HepG2 (cell line): Measurements from ENCODE around the gene TSEN54. TPM values are rescaled to one million over a fixed set of nuclear protein-coding genes. Genes with fewer than 3 reads are reported as not detected.

ENCODE experiments used
- CBX1 ChIP-seq: IDR thresholded peaks from one replicate; pipeline ENCODE4 v1.6.1; 2016; ENCODE audit warnings: antibody characterized with exemption, low read depth
- IRX3 ChIP-seq: sonication (generic); formaldehyde crosslinking; IDR thresholded peaks from 2 replicates; pipeline ENCODE4 v1.8.1; 2023; ENCODE audit warnings: mild to moderate bottlenecking, low read depth, missing genetic modification reagents, borderline replicate concordance
- MAFF ChIP-seq: IDR thresholded peaks from 2 replicates; pipeline ENCODE4 v1.6.1; 2011; ENCODE audit warnings: low read depth, low read length, improper control_type of control experiment
- PHF20 ChIP-seq: sonication (generic); formaldehyde crosslinking; IDR thresholded peaks from 2 replicates; pipeline ENCODE4 v1.5.0; 2020; ENCODE audit warnings: mild to moderate bottlenecking, missing genetic modification reagents
- SP140L ChIP-seq: sonication (generic); formaldehyde crosslinking; IDR thresholded peaks from 2 replicates; pipeline ENCODE4 v1.4.0; 2020; ENCODE audit warnings: missing genetic modification reagents, borderline replicate concordance
- ZFP37 ChIP-seq: sonication (generic); formaldehyde crosslinking; IDR thresholded peaks from 2 replicates; pipeline ENCODE4 v1.4.0; 2020; ENCODE audit warnings: missing genetic modification reagents, borderline replicate concordance
- ZNF891 ChIP-seq: sonication (generic); formaldehyde crosslinking; IDR thresholded peaks from 2 replicates; pipeline ENCODE4 v1.5.0; 2020; ENCODE audit warnings: mild to moderate bottlenecking, missing genetic modification reagents
- polyA plus RNA-seq, 8 experiments: library from polyadenylated mRNA; depleted of rRNA in 3 of 8; stranded (reverse) in 7 of 8; unstranded in 1 of 8; fragments of >200 nt; fragmentation: Illumina TruSeq in 4 of 8; extraction: Trizol in 4 of 8; gene quantifications; 2 replicates each; pipeline versions ENCODE4 v1.2.1 to v1.2.3, GENCODE V29; 2011 to 2016; ENCODE audit warnings: low read depth in 4 of 8, missing spikeins in 1 of 8, mixed read lengths in 1 of 8; ENCODE audit not compliant: insufficient read depth in 1 of 8
- total RNA-seq, 5 experiments: library from RNA; depleted of rRNA; stranded (reverse); fragments of >200 nt; fragmentation: Illumina TruSeq; extraction: Trizol; gene quantifications; 2 replicates each; pipeline ENCODE4 v1.2.3, GENCODE V29; 2016; ENCODE audit warnings: low read depth in 1 of 5
- TF ChIP-seq, protein P1 (sequence below): sonication (generic); formaldehyde crosslinking; IDR thresholded peaks from 2 replicates; pipeline ENCODE4 v1.4.0; 2020; ENCODE audit warnings: missing genetic modification reagents, borderline replicate concordance
- TF ChIP-seq, protein P2 (sequence below): sonication (generic); formaldehyde crosslinking; IDR thresholded peaks from 2 replicates; pipeline ENCODE4 v1.5.0; 2020; ENCODE audit warnings: mild to moderate bottlenecking, missing genetic modification reagents, borderline replicate concordance
- TF ChIP-seq, protein P3 (sequence below): sonication (generic); formaldehyde crosslinking; IDR thresholded peaks from 2 replicates; pipeline ENCODE4 v1.8.1; 2022; ENCODE audit warnings: mild to moderate bottlenecking, missing genetic modification reagents
- TF ChIP-seq, protein P4 (sequence below): sonication (generic); formaldehyde crosslinking; IDR thresholded peaks from 2 replicates; pipeline ENCODE4 v1.4.0; 2020; ENCODE audit warnings: mild to moderate bottlenecking, missing genetic modification reagents, borderline replicate concordance
- TF ChIP-seq, protein P5 (sequence below): sonication (generic); formaldehyde crosslinking; conservative IDR thresholded peaks from 2 replicates; pipeline ENCODE4 v1.8.0; 2022; ENCODE audit warnings: missing genetic modification reagents

Gene TSEN54
- total and polyA plus RNA-seq, 2 of the 13 experiments (the other 11 are each of a cell fraction or from before 2014, with no cell fraction given), result 62.9 to 63.3 TPM

DNA sequence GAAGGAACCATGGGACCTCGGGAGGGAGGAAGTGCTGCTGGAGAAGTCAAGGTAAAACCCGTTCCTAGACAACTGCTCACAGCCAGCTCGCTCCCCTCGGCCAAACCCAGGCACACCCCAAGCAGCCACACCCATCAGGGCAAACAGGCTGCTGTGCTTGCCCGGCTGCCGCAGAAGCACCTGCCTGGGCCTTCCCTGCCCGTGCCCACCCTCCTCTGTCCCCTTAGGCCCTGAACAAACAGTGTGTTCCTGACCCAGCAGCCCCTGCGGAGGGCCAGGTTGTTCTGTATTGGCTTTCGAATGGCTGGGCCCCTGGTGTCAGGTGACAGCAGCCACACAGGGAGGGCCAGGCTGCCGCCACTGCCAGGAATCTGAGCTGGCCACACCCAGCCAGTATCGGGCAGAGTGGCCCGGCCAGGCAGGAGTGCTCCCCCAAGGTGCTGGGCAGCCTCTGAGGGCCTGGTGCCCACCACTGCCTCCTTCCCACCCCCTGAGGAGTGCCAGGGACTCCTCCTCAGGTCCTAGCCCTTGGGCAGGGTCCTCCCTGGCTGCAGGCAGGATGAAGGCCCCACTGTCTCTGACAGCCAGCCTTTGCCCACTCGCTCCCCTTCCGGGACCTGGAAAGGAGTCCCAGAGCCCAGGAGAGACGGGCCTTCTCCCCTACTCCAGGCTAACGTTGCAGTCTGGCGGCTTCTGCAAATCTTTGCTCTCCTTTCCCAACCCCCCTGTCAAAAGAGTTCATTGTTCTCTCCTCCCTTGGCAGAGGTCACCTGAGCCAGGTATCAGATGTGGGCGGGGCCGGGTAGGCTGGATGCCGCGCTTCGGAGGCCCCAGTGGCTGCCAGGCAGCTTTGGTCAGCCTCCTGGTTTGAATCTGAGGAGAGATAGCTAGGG, 33.2 kb downstream of the TSEN54 start (continued):
- TF ChIP-seq, protein P1, sequence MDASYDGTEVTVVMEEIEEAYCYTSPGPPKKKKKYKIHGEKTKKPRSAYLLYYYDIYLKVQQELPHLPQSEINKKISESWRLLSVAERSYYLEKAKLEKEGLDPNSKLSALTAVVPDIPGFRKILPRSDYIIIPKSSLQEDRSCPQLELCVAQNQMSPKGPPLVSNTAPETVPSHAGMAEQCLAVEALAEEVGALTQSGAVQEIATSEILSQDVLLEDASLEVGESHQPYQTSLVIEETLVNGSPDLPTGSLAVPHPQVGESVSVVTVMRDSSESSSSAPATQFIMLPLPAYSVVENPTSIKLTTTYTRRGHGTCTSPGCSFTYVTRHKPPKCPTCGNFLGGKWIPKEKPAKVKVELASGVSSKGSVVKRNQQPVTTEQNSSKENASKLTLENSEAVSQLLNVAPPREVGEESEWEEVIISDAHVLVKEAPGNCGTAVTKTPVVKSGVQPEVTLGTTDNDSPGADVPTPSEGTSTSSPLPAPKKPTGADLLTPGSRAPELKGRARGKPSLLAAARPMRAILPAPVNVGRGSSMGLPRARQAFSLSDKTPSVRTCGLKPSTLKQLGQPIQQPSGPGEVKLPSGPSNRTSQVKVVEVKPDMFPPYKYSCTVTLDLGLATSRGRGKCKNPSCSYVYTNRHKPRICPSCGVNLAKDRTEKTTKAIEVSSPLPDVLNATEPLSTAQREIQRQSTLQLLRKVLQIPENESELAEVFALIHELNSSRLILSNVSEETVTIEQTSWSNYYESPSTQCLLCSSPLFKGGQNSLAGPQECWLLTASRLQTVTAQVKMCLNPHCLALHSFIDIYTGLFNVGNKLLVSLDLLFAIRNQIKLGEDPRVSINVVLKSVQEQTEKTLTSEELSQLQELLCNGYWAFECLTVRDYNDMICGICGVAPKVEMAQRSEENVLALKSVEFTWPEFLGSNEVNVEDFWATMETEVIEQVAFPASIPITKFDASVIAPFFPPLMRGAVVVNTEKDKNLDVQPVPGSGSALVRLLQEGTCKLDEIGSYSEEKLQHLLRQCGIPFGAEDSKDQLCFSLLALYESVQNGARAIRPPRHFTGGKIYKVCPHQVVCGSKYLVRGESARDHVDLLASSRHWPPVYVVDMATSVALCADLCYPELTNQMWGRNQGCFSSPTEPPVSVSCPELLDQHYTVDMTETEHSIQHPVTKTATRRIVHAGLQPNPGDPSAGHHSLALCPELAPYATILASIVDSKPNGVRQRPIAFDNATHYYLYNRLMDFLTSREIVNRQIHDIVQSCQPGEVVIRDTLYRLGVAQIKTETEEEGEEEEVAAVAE (CRISPR knock-in tag), result peak; percentile 71; the same call in 1 of the 2 replicates
- peak; percentile 82 for TF ChIP-seq PHF20 (CRISPR knock-in tag)
- TF ChIP-seq CBX1, result no peak
- 0 out of 2 replicates have a peak, but pooled peaks have one; percentile 35 for TF ChIP-seq ZNF891 (CRISPR knock-in tag)
- TF ChIP-seq, protein P2, sequence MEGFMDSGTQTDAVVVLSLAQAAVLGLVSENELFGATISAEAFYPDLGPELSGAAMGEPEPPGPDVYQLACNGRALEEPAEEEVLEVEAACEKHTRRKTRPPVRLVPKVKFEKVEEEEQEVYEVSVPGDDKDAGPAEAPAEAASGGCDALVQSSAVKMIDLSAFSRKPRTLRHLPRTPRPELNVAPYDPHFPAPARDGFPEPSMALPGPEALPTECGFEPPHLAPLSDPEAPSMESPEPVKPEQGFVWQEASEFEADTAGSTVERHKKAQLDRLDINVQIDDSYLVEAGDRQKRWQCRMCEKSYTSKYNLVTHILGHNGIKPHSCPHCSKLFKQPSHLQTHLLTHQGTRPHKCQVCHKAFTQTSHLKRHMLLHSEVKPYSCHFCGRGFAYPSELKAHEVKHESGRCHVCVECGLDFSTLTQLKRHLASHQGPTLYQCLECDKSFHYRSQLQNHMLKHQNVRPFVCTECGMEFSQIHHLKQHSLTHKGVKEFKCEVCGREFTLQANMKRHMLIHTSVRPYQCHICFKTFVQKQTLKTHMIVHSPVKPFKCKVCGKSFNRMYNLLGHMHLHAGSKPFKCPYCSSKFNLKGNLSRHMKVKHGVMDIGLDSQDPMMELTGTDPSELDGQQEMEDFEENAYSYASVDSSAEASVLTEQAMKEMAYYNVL (CRISPR knock-in tag), result peak; percentile 78; the same call in 1 of the 2 replicates
- TF ChIP-seq, protein P3, sequence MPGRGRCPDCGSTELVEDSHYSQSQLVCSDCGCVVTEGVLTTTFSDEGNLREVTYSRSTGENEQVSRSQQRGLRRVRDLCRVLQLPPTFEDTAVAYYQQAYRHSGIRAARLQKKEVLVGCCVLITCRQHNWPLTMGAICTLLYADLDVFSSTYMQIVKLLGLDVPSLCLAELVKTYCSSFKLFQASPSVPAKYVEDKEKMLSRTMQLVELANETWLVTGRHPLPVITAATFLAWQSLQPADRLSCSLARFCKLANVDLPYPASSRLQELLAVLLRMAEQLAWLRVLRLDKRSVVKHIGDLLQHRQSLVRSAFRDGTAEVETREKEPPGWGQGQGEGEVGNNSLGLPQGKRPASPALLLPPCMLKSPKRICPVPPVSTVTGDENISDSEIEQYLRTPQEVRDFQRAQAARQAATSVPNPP (CRISPR knock-in tag), result no peak
- no peak for TF ChIP-seq SP140L (CRISPR knock-in tag)
- no peak for TF ChIP-seq MAFF
- TF ChIP-seq ZFP37, result no peak
- TF ChIP-seq, protein P4, sequence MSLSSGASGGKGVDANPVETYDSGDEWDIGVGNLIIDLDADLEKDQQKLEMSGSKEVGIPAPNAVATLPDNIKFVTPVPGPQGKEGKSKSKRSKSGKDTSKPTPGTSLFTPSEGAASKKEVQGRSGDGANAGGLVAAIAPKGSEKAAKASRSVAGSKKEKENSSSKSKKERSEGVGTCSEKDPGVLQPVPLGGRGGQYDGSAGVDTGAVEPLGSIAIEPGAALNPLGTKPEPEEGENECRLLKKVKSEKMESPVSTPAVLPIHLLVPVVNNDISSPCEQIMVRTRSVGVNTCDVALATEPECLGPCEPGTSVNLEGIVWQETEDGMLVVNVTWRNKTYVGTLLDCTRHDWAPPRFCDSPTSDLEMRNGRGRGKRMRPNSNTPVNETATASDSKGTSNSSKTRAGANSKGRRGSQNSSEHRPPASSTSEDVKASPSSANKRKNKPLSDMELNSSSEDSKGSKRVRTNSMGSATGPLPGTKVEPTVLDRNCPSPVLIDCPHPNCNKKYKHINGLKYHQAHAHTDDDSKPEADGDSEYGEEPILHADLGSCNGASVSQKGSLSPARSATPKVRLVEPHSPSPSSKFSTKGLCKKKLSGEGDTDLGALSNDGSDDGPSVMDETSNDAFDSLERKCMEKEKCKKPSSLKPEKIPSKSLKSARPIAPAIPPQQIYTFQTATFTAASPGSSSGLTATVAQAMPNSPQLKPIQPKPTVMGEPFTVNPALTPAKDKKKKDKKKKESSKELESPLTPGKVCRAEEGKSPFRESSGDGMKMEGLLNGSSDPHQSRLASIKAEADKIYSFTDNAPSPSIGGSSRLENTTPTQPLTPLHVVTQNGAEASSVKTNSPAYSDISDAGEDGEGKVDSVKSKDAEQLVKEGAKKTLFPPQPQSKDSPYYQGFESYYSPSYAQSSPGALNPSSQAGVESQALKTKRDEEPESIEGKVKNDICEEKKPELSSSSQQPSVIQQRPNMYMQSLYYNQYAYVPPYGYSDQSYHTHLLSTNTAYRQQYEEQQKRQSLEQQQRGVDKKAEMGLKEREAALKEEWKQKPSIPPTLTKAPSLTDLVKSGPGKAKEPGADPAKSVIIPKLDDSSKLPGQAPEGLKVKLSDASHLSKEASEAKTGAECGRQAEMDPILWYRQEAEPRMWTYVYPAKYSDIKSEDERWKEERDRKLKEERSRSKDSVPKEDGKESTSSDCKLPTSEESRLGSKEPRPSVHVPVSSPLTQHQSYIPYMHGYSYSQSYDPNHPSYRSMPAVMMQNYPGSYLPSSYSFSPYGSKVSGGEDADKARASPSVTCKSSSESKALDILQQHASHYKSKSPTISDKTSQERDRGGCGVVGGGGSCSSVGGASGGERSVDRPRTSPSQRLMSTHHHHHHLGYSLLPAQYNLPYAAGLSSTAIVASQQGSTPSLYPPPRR (CRISPR knock-in tag), result peak; percentile 51; the same call in 1 of the 2 replicates
- no peak for TF ChIP-seq IRX3 (CRISPR knock-in tag)
- TF ChIP-seq, protein P5, sequence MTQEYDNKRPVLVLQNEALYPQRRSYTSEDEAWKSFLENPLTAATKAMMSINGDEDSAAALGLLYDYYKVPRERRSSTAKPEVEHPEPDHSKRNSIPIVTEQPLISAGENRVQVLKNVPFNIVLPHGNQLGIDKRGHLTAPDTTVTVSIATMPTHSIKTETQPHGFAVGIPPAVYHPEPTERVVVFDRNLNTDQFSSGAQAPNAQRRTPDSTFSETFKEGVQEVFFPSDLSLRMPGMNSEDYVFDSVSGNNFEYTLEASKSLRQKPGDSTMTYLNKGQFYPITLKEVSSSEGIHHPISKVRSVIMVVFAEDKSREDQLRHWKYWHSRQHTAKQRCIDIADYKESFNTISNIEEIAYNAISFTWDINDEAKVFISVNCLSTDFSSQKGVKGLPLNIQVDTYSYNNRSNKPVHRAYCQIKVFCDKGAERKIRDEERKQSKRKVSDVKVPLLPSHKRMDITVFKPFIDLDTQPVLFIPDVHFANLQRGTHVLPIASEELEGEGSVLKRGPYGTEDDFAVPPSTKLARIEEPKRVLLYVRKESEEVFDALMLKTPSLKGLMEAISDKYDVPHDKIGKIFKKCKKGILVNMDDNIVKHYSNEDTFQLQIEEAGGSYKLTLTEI, result no peak
